Neural progenitor cell (in vitro differentiated cells): ENCODE data around the gene CAPZB. TPM values are rescaled to one million over a fixed set of nuclear protein-coding genes. Genes with fewer than 3 reads are reported as not detected.

Experiments used
- DNase-seq: peaks from one replicate; pipeline ENCODE4 v3.0.0-alpha.2; 2016; ENCODE audit warnings: low spot score
- H2AFZ ChIP-seq: fragments of 200-600 bp; sonication (generic); replicated peaks from 2 replicates; pipeline ENCODE4 v1.6.1; 2016; ENCODE audit warnings: antibody characterized with exemption
- H3F3A ChIP-seq: fragments of 200-600 bp; sonication (generic); 2 replicates; pipeline ENCODE4 v1.6.1; 2016; ENCODE audit warnings: antibody characterized with exemption, low read depth
- H3K27ac ChIP-seq: fragments of 200-600 bp; sonication (generic); 2 replicates; pipeline ENCODE4 v1.5.1; 2016; ENCODE audit warnings: mild to moderate bottlenecking
- H3K27me3 ChIP-seq: fragments of 200-600 bp; sonication (generic); 2 replicates; pipeline ENCODE4 v1.6.1; 2016; ENCODE audit warnings: mild to moderate bottlenecking, moderate library complexity
- H3K36me3 ChIP-seq: fragments of 200-600 bp; sonication (generic); 2 replicates; pipeline ENCODE4 v1.5.1; 2016
- H3K4me1 ChIP-seq: fragments of 200-600 bp; sonication (generic); 2 replicates; pipeline ENCODE4 v1.6.1; 2016; ENCODE audit warnings: mixed run types
- H3K4me2 ChIP-seq: fragments of 200-600 bp; sonication (generic); 2 replicates; pipeline ENCODE4 v1.6.1; 2016
- H3K4me3 ChIP-seq: fragments of 200-600 bp; sonication (generic); 2 replicates; pipeline ENCODE4 v1.5.1; 2016
- H3K79me2 ChIP-seq: fragments of 200-600 bp; sonication (generic); 2 replicates; pipeline ENCODE4 v1.6.1; 2016; ENCODE audit warnings: low read depth
- H3K9ac ChIP-seq: fragments of 200-600 bp; sonication (generic); 2 replicates; pipeline ENCODE4 v1.6.1; 2016
- H3K9me3 ChIP-seq: fragments of 200-600 bp; sonication (generic); 2 replicates; pipeline ENCODE4 v1.5.1; 2016; ENCODE audit warnings: low read depth
- H4K20me1 ChIP-seq: fragments of 200-600 bp; sonication (generic); 2 replicates; pipeline ENCODE4 v1.6.1; 2016; ENCODE audit warnings: low read depth
- H3K27ac Mint-ChIP-seq: 3 replicates; pipeline ENCODE4 v1.8.0; 2021; ENCODE audit warnings: mixed read lengths
- H3K27me3 Mint-ChIP-seq: 2 replicates; pipeline ENCODE4 v1.8.0; 2022; ENCODE audit warnings: low read depth, mild to moderate bottlenecking, inconsistent platforms, moderate library complexity, mixed read lengths; ENCODE audit not compliant: insufficient read depth
- H3K36me3 Mint-ChIP-seq: 3 replicates; pipeline ENCODE4 v1.8.0; 2021; ENCODE audit warnings: mixed read lengths
- H3K4me1 Mint-ChIP-seq: 3 replicates; pipeline ENCODE4 v1.8.0; 2021; ENCODE audit warnings: mixed read lengths
- H3K4me3 Mint-ChIP-seq: 3 replicates; pipeline ENCODE4 v1.8.0; 2021; ENCODE audit warnings: mild to moderate bottlenecking, moderate library complexity, mixed read lengths
- H3K9me3 Mint-ChIP-seq: 3 replicates; pipeline ENCODE4 v1.8.0; 2020; ENCODE audit warnings: mixed read lengths
- EZH2 ChIP-seq: fragments of 200-600 bp; sonication (generic); IDR thresholded peaks from 2 replicates; pipeline ENCODE4 v1.6.1; 2017; ENCODE audit warnings: antibody characterized with exemption, mild to moderate bottlenecking, moderate library complexity
- EZH2phosphoT487 ChIP-seq: fragments of 200-600 bp; sonication (generic); IDR thresholded peaks from 2 replicates; pipeline ENCODE4 v1.6.1; 2017; ENCODE audit warnings: antibody characterized with exemption
- total RNA-seq: library from RNA; depleted of rRNA; stranded (reverse); fragments of >200 nt; gene quantifications from 2 replicates; pipeline ENCODE4 v1.2.3, GENCODE V29; 2015; ENCODE audit warnings: low replicate concordance
- TF ChIP-seq, protein P1 (sequence below): fragments of 200-600 bp; sonication (generic); IDR thresholded peaks from 2 replicates; pipeline ENCODE4 v1.5.1; 2017; ENCODE audit warnings: antibody characterized with exemption, mild to moderate bottlenecking

CAPZB gene
- total RNA-seq, 1 donor from 2014 or later, result 134 TPM

- no peaks in the 10 kb centered on the region for H3F3A ChIP-seq
- H3K4me3 Mint-ChIP-seq, result no peak overlapping the region
- H3K27me3 Mint-ChIP-seq, result peaks cover 2% of the 10 kb centered on the region
- TF ChIP-seq EZH2phosphoT487, result no peak
- TF ChIP-seq EZH2, result no peak
- TF ChIP-seq, protein P1, sequence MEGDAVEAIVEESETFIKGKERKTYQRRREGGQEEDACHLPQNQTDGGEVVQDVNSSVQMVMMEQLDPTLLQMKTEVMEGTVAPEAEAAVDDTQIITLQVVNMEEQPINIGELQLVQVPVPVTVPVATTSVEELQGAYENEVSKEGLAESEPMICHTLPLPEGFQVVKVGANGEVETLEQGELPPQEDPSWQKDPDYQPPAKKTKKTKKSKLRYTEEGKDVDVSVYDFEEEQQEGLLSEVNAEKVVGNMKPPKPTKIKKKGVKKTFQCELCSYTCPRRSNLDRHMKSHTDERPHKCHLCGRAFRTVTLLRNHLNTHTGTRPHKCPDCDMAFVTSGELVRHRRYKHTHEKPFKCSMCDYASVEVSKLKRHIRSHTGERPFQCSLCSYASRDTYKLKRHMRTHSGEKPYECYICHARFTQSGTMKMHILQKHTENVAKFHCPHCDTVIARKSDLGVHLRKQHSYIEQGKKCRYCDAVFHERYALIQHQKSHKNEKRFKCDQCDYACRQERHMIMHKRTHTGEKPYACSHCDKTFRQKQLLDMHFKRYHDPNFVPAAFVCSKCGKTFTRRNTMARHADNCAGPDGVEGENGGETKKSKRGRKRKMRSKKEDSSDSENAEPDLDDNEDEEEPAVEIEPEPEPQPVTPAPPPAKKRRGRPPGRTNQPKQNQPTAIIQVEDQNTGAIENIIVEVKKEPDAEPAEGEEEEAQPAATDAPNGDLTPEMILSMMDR, result no peak
- no peak overlapping the region for H3K27ac ChIP-seq
- no peak overlapping the region for H3K4me2 ChIP-seq
- peaks cover 96% of the 10 kb centered on the region for H4K20me1 ChIP-seq
- no peaks in the 10 kb centered on the region for H3K9me3 Mint-ChIP-seq
- no peaks in the 10 kb centered on the region for H3K9me3 ChIP-seq
- no peak overlapping the region for H2AFZ ChIP-seq
- H3K4me1 Mint-ChIP-seq, result peaks cover 41% of the 10 kb centered on the region
- H3K4me1 ChIP-seq, result peaks cover 13% of the 10 kb centered on the region
- peaks cover 9% of the 10 kb centered on the region for H3K36me3 Mint-ChIP-seq
- H3K9ac ChIP-seq, result no peak overlapping the region
- DNase-seq, result no peak
- H3K27me3 ChIP-seq, result no peaks in the 10 kb centered on the region
- no peak overlapping the region for H3K27ac Mint-ChIP-seq
- no peaks in the 10 kb centered on the region for H3K36me3 ChIP-seq
- H3K4me3 ChIP-seq, result no peak overlapping the region
- peaks cover 99% of the 10 kb centered on the region for H3K79me2 ChIP-seq
These were observed 8.7 kb downstream of the CAPZB start for GRCh38 chr1:19476450-19477190.

DNA sequence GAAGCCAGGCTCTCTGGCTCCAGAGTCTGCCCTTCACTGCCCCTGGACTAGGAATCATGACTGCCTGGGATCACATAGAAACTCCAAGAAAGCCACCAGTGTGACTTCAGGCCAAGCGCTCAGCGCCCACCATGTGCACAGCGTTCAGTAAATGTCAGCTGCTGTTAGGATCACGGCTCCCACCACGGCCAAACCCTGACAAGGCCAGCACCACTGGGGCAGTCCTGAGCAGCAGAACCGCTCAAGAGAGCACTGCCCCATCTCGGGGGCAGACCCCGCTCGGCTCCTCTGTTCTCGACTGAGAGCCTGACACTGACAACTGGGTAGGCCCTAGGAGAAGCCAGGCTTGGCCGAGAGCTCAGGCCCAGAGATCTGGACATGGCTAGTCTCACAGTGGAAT lies 10.0 kb downstream of the CAPZB start:
- Mint-ChIP-seq H3K27ac (no peak overlapping the region), H3K4me1 (peaks cover 33% of the 10 kb centered on the region), H3K4me3 (no peak overlapping the region), H3K36me3 (peaks cover 9% of the 10 kb centered on the region), H3K9me3 (no peaks in the 10 kb centered on the region), H3K27me3 (peaks cover 2% of the 10 kb centered on the region)
- Histone ChIP-seq H3K4me3 (no peak overlapping the region), H3K4me2 (no peak overlapping the region), H3K79me2 (peaks cover 99% of the 10 kb centered on the region), H3K9ac (no peak overlapping the region), H3K27me3 (no peaks in the 10 kb centered on the region), H3K9me3 (no peaks in the 10 kb centered on the region), H4K20me1 (peaks cover 95% of the 10 kb centered on the region), H3K27ac (no peak overlapping the region), H2AFZ (no peak overlapping the region), H3K36me3 (no peaks in the 10 kb centered on the region), H3F3A (no peaks in the 10 kb centered on the region), H3K4me1 (peaks cover 8% of the 10 kb centered on the region)
- TF ChIP-seq EZH2 (no peak), EZH2phosphoT487 (no peak)
- TF ChIP-seq, protein P1, result no peak
- DNase-seq, result no peak

DNA sequence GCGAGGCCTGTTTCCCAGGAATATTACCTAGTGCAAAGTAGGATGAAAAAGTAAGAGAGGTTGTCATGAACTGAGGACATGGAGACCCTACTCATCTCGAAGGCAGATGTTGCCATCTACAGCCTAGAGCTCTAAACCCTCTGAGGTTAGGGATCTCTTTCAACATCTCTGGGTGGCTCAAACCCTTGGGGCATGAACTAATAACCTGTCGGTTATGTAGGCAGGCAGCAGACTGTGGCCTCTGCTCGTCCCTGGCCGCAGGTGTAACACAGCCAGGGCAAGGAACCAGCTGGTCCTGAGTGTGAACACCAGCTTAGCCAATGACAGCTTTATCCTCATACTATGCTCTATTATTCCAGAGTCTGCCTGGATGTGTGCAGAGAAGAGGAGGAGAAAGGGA lies 13.2 kb downstream of the CAPZB start:
- H3K4me3 Mint-ChIP-seq, result no peak overlapping the region
- no peaks in the 10 kb centered on the region for H3K27me3 ChIP-seq
- H3K79me2 ChIP-seq, result peaks cover 99% of the 10 kb centered on the region
- no peak overlapping the region for H3K4me3 ChIP-seq
- no peak overlapping the region for H3K9ac ChIP-seq
- no peaks in the 10 kb centered on the region for H3K36me3 ChIP-seq
- H2AFZ ChIP-seq, result no peak overlapping the region
- H3K4me2 ChIP-seq, result no peak overlapping the region
- H3K27ac Mint-ChIP-seq, result peak overlapping the region; percentile 51
- H4K20me1 ChIP-seq, result peaks cover 95% of the 10 kb centered on the region
- no peak overlapping the region for H3K27ac ChIP-seq
- peaks cover 9% of the 10 kb centered on the region for H3K36me3 Mint-ChIP-seq
- no peak for DNase-seq
- no peaks in the 10 kb centered on the region for H3K9me3 ChIP-seq
- peaks cover 19% of the 10 kb centered on the region for H3K4me1 ChIP-seq
- H3K9me3 Mint-ChIP-seq, result no peaks in the 10 kb centered on the region
- TF ChIP-seq EZH2phosphoT487 (no peak), EZH2 (no peak)
- TF ChIP-seq, protein P1, result no peak
- peaks cover 2% of the 10 kb centered on the region for H3K27me3 Mint-ChIP-seq
- peaks cover 41% of the 10 kb centered on the region for H3K4me1 Mint-ChIP-seq
- H3F3A ChIP-seq, result peaks cover 4% of the 10 kb centered on the region
